BE2C (cell line): ENCODE results near the gene LIPC.

ENCODE experiments used
- DNase-seq: peaks from one replicate; pipeline ENCODE4 v3.0.0-alpha.2; 2020
- H3K27me3 ChIP-seq: fragments of 250-450 bp; sonication (Bioruptor Pico); 2 replicates; pipeline ENCODE4 v1.5.1; 2020; ENCODE audit warnings: mild to moderate bottlenecking
- H3K36me3 ChIP-seq: fragments of 250-450 bp; sonication (Bioruptor Pico); 2 replicates; pipeline ENCODE4 v1.5.1; 2020; ENCODE audit warnings: mild to moderate bottlenecking
- H3K4me1 ChIP-seq: fragments of 250-450 bp; sonication (Bioruptor Pico); 2 replicates; pipeline ENCODE4 v1.5.1; 2020
- H3K4me3 ChIP-seq: 2 replicates; pipeline ENCODE4 v1.5.1; 2011; ENCODE audit warnings: low read depth, low read length
- H3K9me3 ChIP-seq: fragments of 250-450 bp; sonication (Bioruptor Pico); 2 replicates; pipeline ENCODE4 v1.5.1; 2020
- CTCF ChIP-seq: IDR thresholded peaks from 2 replicates; pipeline ENCODE4 v1.5.1; 2012; ENCODE audit warnings: mild to moderate bottlenecking, low read depth, low read length

The LIPC gene

GRCh38 chr15:58432401-58432800 is 610 bp downstream of the LIPC start:
- H3K4me3 ChIP-seq: peak overlapping the region; percentile 23
- no peak for DNase-seq
- TF ChIP-seq CTCF: no peak
- no peaks in the 10 kb centered on the region for H3K9me3 ChIP-seq
- no peaks in the 10 kb centered on the region for H3K36me3 ChIP-seq
- H3K4me1 ChIP-seq: peaks cover 9% of the 10 kb centered on the region
- H3K27me3 ChIP-seq: no peaks in the 10 kb centered on the region

DNA sequence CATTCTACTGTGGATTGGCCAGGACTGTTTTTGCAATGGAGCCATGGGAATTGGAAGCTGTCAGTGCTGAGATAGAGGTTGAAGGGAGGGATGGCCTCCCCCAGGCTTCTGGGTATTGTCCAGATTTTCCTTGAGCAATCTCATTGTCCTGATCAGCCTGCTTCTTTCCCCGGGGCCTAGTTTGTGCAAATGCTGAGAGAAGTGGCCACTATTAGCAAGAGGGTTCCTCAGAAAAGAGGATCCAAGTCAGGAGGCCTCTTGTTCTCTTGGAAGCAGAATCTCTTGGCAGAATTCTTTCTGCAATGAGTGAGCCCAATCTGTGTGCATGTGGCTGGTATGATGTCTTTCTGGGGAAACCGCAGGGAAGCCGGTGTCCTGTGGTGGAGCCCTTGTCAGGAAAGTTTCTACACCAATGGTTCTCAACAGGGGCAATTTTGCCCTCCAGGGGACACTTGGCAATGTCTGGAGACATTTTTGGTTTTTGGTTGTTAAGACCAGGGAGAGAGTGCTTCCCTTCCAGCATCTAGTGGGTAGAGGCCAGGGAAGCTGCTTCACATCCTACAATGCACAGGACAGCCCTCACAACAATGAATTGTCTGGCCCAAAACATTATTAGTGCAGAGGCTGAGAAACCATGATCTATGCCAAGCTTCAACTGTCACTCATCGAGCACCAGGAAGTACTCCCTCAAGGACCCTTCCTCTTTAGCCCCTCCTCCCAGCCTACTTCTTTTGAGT is 2.0 kb downstream of the LIPC start:
- no peaks in the 10 kb centered on the region for H3K27me3 ChIP-seq
- DNase-seq: no peak
- H3K36me3 ChIP-seq: no peaks in the 10 kb centered on the region
- no peak for TF ChIP-seq CTCF
- H3K4me3 ChIP-seq: no peak overlapping the region
- no peaks in the 10 kb centered on the region for H3K9me3 ChIP-seq
- H3K4me1 ChIP-seq: peaks cover 9% of the 10 kb centered on the region

- Histone ChIP-seq H3K36me3 (no peaks in the 10 kb centered on the region), H3K27me3 (no peaks in the 10 kb centered on the region), H3K4me3 (no peak overlapping the region), H3K9me3 (no peaks in the 10 kb centered on the region), H3K4me1 (peaks cover 9% of the 10 kb centered on the region)
- DNase-seq: peak; percentile 40
- no peak for TF ChIP-seq CTCF
These were observed 2.6 kb downstream of the LIPC start for GRCh38 chr15:58434334-58434875.

- no peak for TF ChIP-seq CTCF
- no peak for DNase-seq
- Histone ChIP-seq H3K9me3 (no peaks in the 10 kb centered on the region), H3K4me1 (peaks cover 9% of the 10 kb centered on the region), H3K36me3 (no peaks in the 10 kb centered on the region), H3K4me3 (no peak overlapping the region), H3K27me3 (no peaks in the 10 kb centered on the region)
These were observed 4.8 kb downstream of the LIPC start for GRCh38 chr15:58436552-58436951.

- peaks cover 4% of the 10 kb centered on the region; the same call in 1 of the 2 replicates for H3K4me1 ChIP-seq
- no peak for DNase-seq
- H3K4me3 ChIP-seq: no peak overlapping the region
- H3K27me3 ChIP-seq: no peaks in the 10 kb centered on the region
- no peak for TF ChIP-seq CTCF
- no peaks in the 10 kb centered on the region for H3K36me3 ChIP-seq
- no peaks in the 10 kb centered on the region for H3K9me3 ChIP-seq
These were observed 5.8 kb downstream of the LIPC start for GRCh38 chr15:58437531-58438105.

- no peaks in the 10 kb centered on the region for H3K36me3 ChIP-seq
- no peak for TF ChIP-seq CTCF
- no peak for DNase-seq
- no peaks in the 10 kb centered on the region for H3K27me3 ChIP-seq
- H3K4me3 ChIP-seq: no peak overlapping the region
- H3K4me1 ChIP-seq: peaks cover 4% of the 10 kb centered on the region; the same call in 1 of the 2 replicates
- no peaks in the 10 kb centered on the region for H3K9me3 ChIP-seq
These were observed 6.3 kb downstream of the LIPC start for GRCh38 chr15:58438111-58438510.
